Right lobe of liver (tissue), 6 donors: ENCODE measurements around the gene GFOD1. TPM values are rescaled to one million over a fixed set of nuclear protein-coding genes. Genes with fewer than 3 reads are reported as not detected.

Experiments
- ATAC-seq, 4 donors: fragments of 200-7000 bp; cut with Tn5 transposase; one replicate each; pipeline ENCODE4 v1.9.1; 2020; ENCODE audit warnings: mild to moderate bottlenecking in 4 of 4, moderate library complexity in 4 of 4
- DNase-seq, 3 donors: peaks; one replicate each; pipeline ENCODE4 v3.0.0-alpha.2; 2020
- H3K27ac ChIP-seq, 3 donors: fragments of 200-600 bp; one replicate each; pipeline ENCODE4 v1.8.0; 2022
- H3K27me3 ChIP-seq, 2 donors: fragments of 200-600 bp; one replicate each; pipeline ENCODE4 v1.8.0; 2022
- H3K36me3 ChIP-seq, 4 donors: fragments of 200-600 bp; sonication (generic) in 1 of 4; one replicate each; pipeline versions ENCODE4 v1.5.1 to v1.8.0; 2017 to 2022; ENCODE audit warnings: control low read depth in 1 of 4
- H3K4me1 ChIP-seq, 4 donors: fragments of 200-600 bp; sonication (generic) in 1 of 4; one replicate each; pipeline versions ENCODE4 v1.5.1 to v1.8.0; 2017 to 2022; ENCODE audit warnings: control low read depth in 1 of 4
- H3K4me3 ChIP-seq, 3 donors: fragments of 200-600 bp; one replicate each; pipeline ENCODE4 v1.8.0; 2022
- H3K9me3 ChIP-seq, 4 donors: fragments of 200-600 bp; sonication (generic) in 1 of 4; one replicate each; pipeline versions ENCODE4 v1.5.1 to v1.8.0; 2017 to 2022; ENCODE audit warnings: control low read depth in 1 of 4
- CTCF ChIP-seq, 4 donors: fragments of 200-600 bp in 3 of 4; fragments of 450-650 bp in 1 of 4; IDR thresholded peaks; one replicate each; pipeline versions ENCODE4 v1.5.1 to v1.8.0; 2016 to 2022; ENCODE audit warnings: antibody characterized with exemption in 4 of 4, mild to moderate bottlenecking in 2 of 4
- POLR2A ChIP-seq: fragments of 450-650 bp; IDR thresholded peaks from one replicate; pipeline ENCODE4 v1.6.1; 2017; ENCODE audit warnings: antibody characterized with exemption, mild to moderate bottlenecking
- WGBS: methylation state at CpG from one replicate; pipeline ENCODE4 v1.1.6; 2018; ENCODE audit warnings: low coverage, low lambda C conversion rate; ENCODE audit not compliant: insufficient coverage; ENCODE audit errors: missing lambda C conversion rate; 5-methylcytosine and 5-hydroxymethylcytosine counted together
- intact Hi-C, 2 donors: fragments of 100-400 bp; cut with DNase I; formaldehyde crosslinking; loops; one replicate each; pipeline versions ENCODE4 v1.11.2 to v1.14.1; 2022
- total RNA-seq, 6 experiments: library from RNA; depleted of rRNA in 2 of 6; stranded (reverse); fragments of >200 nt in 2 of 6; fragmentation: NEBNext Ultra II Directional in 3 of 6; extraction: Animal tissue kit (Norgen Biotek cat#: 25700) in 3 of 6; gene quantifications; one replicate each; pipeline versions ENCODE4 v1.1.0 to v1.2.4, GENCODE V29; 2016 to 2023
- donor health status: DM: no; HTN: yes; CAD: no.
- donor health status: DM: no; HTN: no; CAD: no.
- donor health status: DM: no; HTN: no; CAD: no.
- donor health status: DM: no; HTN: yes; CAD: no.
- donor health status: DM: no; HTN: yes; CAD: no.

The GFOD1 gene
- total RNA-seq, 6 experiments from 2014 or later: 5.4 to 8.5 (median 7.5) TPM

DNA sequence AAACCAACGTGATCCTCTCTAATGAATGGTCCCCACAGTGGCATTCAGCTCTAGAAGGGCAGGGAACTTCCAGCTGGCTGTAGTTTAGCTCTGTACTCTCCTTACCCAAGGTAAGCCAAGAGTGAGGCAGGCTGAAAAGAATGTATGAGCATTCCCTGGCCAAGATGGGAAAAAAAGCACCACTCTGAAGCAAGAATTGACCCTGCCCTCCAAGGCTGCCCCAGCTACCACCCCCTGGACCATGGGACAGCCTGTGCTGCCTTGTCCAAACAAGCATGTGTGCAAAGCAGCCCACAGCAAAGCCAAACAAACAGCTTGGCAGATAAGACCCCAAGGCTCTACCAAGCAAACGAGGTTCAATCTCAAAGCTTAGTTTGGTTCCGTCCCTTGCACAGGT lies 73.9 kb downstream of the GFOD1 start:
- Histone ChIP-seq H3K27me3 (no peaks in the 10 kb centered on the region), H3K4me1 (peaks cover 0 to 81% (median 33%) of the 10 kb centered on the region in 4 donors), H3K36me3 (no peaks in the 10 kb centered on the region), H3K27ac (peak overlapping the region in 2 of 3 donors; percentile 59 to 92), H3K9me3 (no peaks in the 10 kb centered on the region), H3K4me3 (no peak overlapping the region)
- TF ChIP-seq CTCF (IDR thresholded peaks at IDR 0.05): no peak
- TF ChIP-seq POLR2A: no peak
- DNase-seq (peak; percentile 52 to 85 (median 80)), ATAC-seq (peak; percentile 72 to 86 (median 76))
- intact Hi-C loops: loop anchor here in 1 of 2 donors (10.0 kb wide), 1 partner anchor 71 kb away; the partner anchor contains the start of gene GFOD1
- 26% methylated on average over 3 of the region's 3 CpGs for WGBS

GRCh38 chr6:13412639-13413465 lies 74.5 kb downstream of the GFOD1 start:
- peaks cover 0 to 80% (median 33%) of the 10 kb centered on the region in 4 donors for H3K4me1 ChIP-seq
- H3K27ac ChIP-seq: peak overlapping the region in 2 of 3 donors; percentile 59 to 92
- TF ChIP-seq POLR2A (no peak), CTCF (IDR thresholded peaks at IDR 0.05) (no peak)
- DNase-seq: peak in 2 of 3 donors; percentile 69 to 70
- peak; percentile 30 to 55 (median 46) for ATAC-seq
- H3K27me3 ChIP-seq: no peaks in the 10 kb centered on the region
- 26% methylated on average over 4 of the region's 9 CpGs for WGBS
- H3K36me3 ChIP-seq: no peaks in the 10 kb centered on the region
- no peak overlapping the region for H3K4me3 ChIP-seq
- H3K9me3 ChIP-seq: no peaks in the 10 kb centered on the region
- intact Hi-C loops: loop anchor here in 1 of 2 donors (10.0 kb wide), 1 partner anchor 72 kb away; the partner anchor contains the start of gene GFOD1

DNA sequence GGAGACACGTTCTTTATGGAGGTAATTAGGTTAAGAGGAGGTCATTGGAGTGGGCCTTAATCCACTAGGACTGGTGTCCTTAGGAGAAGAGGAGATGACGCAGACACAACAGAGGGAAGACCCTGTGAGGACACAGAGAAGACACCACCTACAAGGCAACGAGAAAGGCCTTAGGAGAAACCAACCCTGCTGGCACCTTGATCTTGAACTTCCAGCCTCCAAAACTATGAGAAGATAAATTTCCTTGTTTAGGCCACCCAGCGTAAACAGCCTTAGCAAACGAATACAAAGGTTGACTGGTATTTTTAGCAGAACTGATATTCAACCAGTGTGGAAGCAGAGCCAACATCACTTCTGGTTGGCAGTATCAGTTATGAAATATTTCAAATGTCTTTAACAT lies 75.2 kb downstream of the GFOD1 start:
- H3K27me3 ChIP-seq: no peaks in the 10 kb centered on the region
- H3K27ac ChIP-seq: peak overlapping the region in 2 of 3 donors; percentile 59 to 92
- no peak overlapping the region for H3K4me3 ChIP-seq
- WGBS: 58% methylated on average over 5 of the region's 5 CpGs
- H3K9me3 ChIP-seq: no peaks in the 10 kb centered on the region
- H3K4me1 ChIP-seq: peaks cover 0 to 78% (median 32%) of the 10 kb centered on the region in 4 donors
- TF ChIP-seq POLR2A (no peak), CTCF (IDR thresholded peaks at IDR 0.05) (no peak)
- DNase-seq (no peak), ATAC-seq (peak in 2 of 4 donors; percentile 2 to 5)
- intact Hi-C loops: loop anchor here in 1 of 2 donors (10.0 kb wide), 1 partner anchor 73 kb away; the partner anchor contains the start of gene GFOD1
- no peaks in the 10 kb centered on the region for H3K36me3 ChIP-seq

- WGBS: 90% methylated on average over 8 of the region's 8 CpGs
- no peak overlapping the region for H3K4me3 ChIP-seq
- ATAC-seq (no peak), DNase-seq (no peak)
- peak overlapping the region in 2 of 3 donors; percentile 59 to 92 for H3K27ac ChIP-seq
- TF ChIP-seq CTCF (IDR thresholded peaks at IDR 0.05): no peak
- no peaks in the 10 kb centered on the region for H3K9me3 ChIP-seq
- intact Hi-C loops: loop anchor here in 1 of 2 donors (10.0 kb wide), 1 partner anchor 73 kb away; the partner anchor contains the start of gene GFOD1
- H3K27me3 ChIP-seq: no peaks in the 10 kb centered on the region
- H3K36me3 ChIP-seq: no peaks in the 10 kb centered on the region
- H3K4me1 ChIP-seq: peaks cover 0 to 81% (median 35%) of the 10 kb centered on the region in 4 donors
Measured at GRCh38 chr6:13411484-13411883, 75.9 kb downstream of the GFOD1 start.
